NCI-H345 treated with DMSO at 0.1 percent for 48 hours (cell line): Measurements from ENCODE around the gene NCK1.

ENCODE experiments used
- DNase-seq: peaks from one replicate; lab custom pipeline; 2025; ENCODE audit not compliant: unreplicated experiment; lab: John Stamatoyannopoulos, UW

NCK1 gene

GRCh38 chr3:136906725-136907124 lies 44.7 kb downstream of the NCK1 start:
- DNase-seq: no peak

- DNase-seq: no peak
Measured at GRCh38 chr3:136908297-136908696, 46.3 kb downstream of the NCK1 start.

- DNase-seq: no peak
Measured at GRCh38 chr3:136909187-136909586, 47.2 kb downstream of the NCK1 start.

- no peak for DNase-seq
Measured at GRCh38 chr3:136910697-136911096, 48.7 kb downstream of the NCK1 start.

- no peak for DNase-seq
Measured at GRCh38 chr3:136913168-136913567, 51.2 kb downstream of the NCK1 start.

GRCh38 chr3:136914739-136915138 lies 52.7 kb downstream of the NCK1 start:
- no peak for DNase-seq

- no peak for DNase-seq
Measured at GRCh38 chr3:136916223-136916622, 54.2 kb downstream of the NCK1 start.

GRCh38 chr3:136919799-136920580 lies 58.0 kb downstream of the NCK1 start:
- DNase-seq: no peak

- DNase-seq: no peak
Measured at GRCh38 chr3:136920904-136921611, 59.0 kb downstream of the NCK1 start.

- no peak for DNase-seq
Measured at GRCh38 chr3:136925425-136926190, 63.6 kb downstream of the NCK1 start.

- no peak for DNase-seq
Measured at GRCh38 chr3:136928240-136928639, 66.2 kb downstream of the NCK1 start.

GRCh38 chr3:136929977-136930670 lies 68.1 kb downstream of the NCK1 start:
- no peak for DNase-seq

GRCh38 chr3:136931606-136932005 lies 69.6 kb downstream of the NCK1 start:
- DNase-seq: no peak

- DNase-seq: no peak
Measured at GRCh38 chr3:136932523-136932922, 70.5 kb downstream of the NCK1 start.

- DNase-seq: no peak
Measured at GRCh38 chr3:136932978-136933772, 71.2 kb downstream of the NCK1 start.

GRCh38 chr3:136937175-136937574 lies 75.2 kb downstream of the NCK1 start:
- no peak for DNase-seq

GRCh38 chr3:136937851-136938250 lies 75.8 kb downstream of the NCK1 start:
- DNase-seq: no peak

GRCh38 chr3:136938334-136938733 lies 76.3 kb downstream of the NCK1 start:
- no peak for DNase-seq

GRCh38 chr3:136939489-136939888 lies 77.5 kb downstream of the NCK1 start:
- no peak for DNase-seq

- no peak for DNase-seq
Measured at GRCh38 chr3:136942803-136943202, 80.8 kb downstream of the NCK1 start.
